ENCODE measurements around the gene ZNF569. TPM values are rescaled to one million over a fixed set of nuclear protein-coding genes. Genes with fewer than 3 reads are reported as not detected.

ZNF569 gene
- total and polyA plus RNA-seq, 2 of the 13 experiments (the other 11 are each of a cell fraction or from before 2014, with no cell fraction given) = 1.4 to 5.7 TPM

DNA sequence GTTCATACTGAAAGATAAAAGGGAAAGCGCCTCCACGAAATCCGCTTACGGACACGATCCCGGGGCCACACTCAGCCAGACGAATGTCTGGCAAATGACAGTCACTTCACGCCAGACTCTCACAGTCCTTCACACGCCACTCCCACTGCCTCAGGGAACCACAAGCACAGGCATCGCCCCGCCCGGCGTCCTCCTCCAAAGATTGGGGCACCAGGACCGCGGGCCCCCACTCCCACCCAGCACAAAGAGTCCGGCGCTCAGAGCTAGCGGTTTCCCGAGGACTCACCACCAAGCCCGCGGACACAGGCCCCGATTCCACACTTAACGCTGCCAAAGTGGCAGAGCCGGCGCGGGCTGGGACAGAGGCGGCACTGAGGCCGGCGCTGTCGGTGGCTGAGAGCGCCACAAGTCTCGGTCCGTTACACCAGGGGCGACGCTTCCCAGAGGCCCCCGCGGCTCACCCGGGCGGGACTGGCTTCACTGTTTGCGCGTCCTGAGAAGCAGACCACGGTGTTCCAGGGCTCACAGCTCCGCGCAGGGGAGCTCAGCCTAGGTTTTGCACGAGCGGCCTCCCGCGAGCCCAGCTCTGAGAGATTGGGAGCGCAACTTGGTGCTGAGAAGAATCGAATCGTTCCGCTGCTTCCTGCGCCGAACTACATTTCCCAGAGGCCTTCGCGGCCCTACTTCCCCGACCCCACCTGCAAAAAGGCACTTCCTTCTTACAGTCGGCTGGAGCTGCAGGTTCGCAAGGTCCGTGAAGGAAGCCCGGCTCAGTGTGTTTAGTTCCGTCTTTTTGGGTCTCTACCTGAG, at the start of gene ZNF569 (continued):
- TF ChIP-seq SRF (IDR thresholded peaks at IDR 0.05; ENCODE audit: low read depth, low read length) (peak; percentile 72; the same call in 1 of the 2 replicates), ZMYM2 (CRISPR knock-in tag; IDR thresholded peaks at IDR 0.05) (no peak), HOXA5 (CRISPR knock-in tag; IDR thresholded peaks at IDR 0.05) (0 out of 2 replicates have a peak, but pooled peaks have one; percentile 61), MZF1 (CRISPR knock-in tag; IDR thresholded peaks at IDR 0.05; ENCODE audit: borderline replicate concordance) (no peak), SP5 (CRISPR knock-in tag; IDR thresholded peaks at IDR 0.05; ENCODE audit: borderline replicate concordance, low read depth) (peak; percentile 35; the same call in 1 of the 2 replicates), ATF4 (CRISPR knock-in tag; IDR thresholded peaks at IDR 0.05) (peak in 1 of 2 experiments; percentile 39; a peak in 1 of 4 replicates), KMT2A (CRISPR knock-in tag; IDR thresholded peaks at IDR 0.05) (peak; percentile 87), MLLT10 (CRISPR knock-in tag; IDR thresholded peaks at IDR 0.05) (no peak), MIXL1 (CRISPR knock-in tag; IDR thresholded peaks at IDR 0.05) (no peak), YEATS2 (CRISPR knock-in tag; IDR thresholded peaks at IDR 0.05; ENCODE audit: borderline replicate concordance) (peak; percentile 80), ISX (CRISPR knock-in tag; conservative IDR thresholded peaks at IDR 0.05) (no peak), NR2F1 (CRISPR knock-in tag; IDR thresholded peaks at IDR 0.05) (peak; percentile 18 to 56; a peak in 2 of 4 replicates), TOPORS (CRISPR knock-in tag; IDR thresholded peaks at IDR 0.05) (peak; percentile 40; the same call in 1 of the 2 replicates), NFKBIZ (CRISPR knock-in tag; IDR thresholded peaks at IDR 0.05) (no peak), AGO2 (optimal IDR thresholded peaks at IDR 0.05; ENCODE audit: low read depth, low read length) (peak; percentile 65), KDM1A (CRISPR knock-in tag; IDR thresholded peaks at IDR 0.05) (no peak)
- TF ChIP-seq, protein P1, sequence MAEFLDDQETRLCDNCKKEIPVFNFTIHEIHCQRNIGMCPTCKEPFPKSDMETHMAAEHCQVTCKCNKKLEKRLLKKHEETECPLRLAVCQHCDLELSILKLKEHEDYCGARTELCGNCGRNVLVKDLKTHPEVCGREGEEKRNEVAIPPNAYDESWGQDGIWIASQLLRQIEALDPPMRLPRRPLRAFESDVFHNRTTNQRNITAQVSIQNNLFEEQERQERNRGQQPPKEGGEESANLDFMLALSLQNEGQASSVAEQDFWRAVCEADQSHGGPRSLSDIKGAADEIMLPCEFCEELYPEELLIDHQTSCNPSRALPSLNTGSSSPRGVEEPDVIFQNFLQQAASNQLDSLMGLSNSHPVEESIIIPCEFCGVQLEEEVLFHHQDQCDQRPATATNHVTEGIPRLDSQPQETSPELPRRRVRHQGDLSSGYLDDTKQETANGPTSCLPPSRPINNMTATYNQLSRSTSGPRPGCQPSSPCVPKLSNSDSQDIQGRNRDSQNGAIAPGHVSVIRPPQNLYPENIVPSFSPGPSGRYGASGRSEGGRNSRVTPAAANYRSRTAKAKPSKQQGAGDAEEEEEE (CRISPR knock-in tag; IDR thresholded peaks at IDR 0.05; ENCODE audit: borderline replicate concordance) = no peak
- TF ChIP-seq, protein P2, sequence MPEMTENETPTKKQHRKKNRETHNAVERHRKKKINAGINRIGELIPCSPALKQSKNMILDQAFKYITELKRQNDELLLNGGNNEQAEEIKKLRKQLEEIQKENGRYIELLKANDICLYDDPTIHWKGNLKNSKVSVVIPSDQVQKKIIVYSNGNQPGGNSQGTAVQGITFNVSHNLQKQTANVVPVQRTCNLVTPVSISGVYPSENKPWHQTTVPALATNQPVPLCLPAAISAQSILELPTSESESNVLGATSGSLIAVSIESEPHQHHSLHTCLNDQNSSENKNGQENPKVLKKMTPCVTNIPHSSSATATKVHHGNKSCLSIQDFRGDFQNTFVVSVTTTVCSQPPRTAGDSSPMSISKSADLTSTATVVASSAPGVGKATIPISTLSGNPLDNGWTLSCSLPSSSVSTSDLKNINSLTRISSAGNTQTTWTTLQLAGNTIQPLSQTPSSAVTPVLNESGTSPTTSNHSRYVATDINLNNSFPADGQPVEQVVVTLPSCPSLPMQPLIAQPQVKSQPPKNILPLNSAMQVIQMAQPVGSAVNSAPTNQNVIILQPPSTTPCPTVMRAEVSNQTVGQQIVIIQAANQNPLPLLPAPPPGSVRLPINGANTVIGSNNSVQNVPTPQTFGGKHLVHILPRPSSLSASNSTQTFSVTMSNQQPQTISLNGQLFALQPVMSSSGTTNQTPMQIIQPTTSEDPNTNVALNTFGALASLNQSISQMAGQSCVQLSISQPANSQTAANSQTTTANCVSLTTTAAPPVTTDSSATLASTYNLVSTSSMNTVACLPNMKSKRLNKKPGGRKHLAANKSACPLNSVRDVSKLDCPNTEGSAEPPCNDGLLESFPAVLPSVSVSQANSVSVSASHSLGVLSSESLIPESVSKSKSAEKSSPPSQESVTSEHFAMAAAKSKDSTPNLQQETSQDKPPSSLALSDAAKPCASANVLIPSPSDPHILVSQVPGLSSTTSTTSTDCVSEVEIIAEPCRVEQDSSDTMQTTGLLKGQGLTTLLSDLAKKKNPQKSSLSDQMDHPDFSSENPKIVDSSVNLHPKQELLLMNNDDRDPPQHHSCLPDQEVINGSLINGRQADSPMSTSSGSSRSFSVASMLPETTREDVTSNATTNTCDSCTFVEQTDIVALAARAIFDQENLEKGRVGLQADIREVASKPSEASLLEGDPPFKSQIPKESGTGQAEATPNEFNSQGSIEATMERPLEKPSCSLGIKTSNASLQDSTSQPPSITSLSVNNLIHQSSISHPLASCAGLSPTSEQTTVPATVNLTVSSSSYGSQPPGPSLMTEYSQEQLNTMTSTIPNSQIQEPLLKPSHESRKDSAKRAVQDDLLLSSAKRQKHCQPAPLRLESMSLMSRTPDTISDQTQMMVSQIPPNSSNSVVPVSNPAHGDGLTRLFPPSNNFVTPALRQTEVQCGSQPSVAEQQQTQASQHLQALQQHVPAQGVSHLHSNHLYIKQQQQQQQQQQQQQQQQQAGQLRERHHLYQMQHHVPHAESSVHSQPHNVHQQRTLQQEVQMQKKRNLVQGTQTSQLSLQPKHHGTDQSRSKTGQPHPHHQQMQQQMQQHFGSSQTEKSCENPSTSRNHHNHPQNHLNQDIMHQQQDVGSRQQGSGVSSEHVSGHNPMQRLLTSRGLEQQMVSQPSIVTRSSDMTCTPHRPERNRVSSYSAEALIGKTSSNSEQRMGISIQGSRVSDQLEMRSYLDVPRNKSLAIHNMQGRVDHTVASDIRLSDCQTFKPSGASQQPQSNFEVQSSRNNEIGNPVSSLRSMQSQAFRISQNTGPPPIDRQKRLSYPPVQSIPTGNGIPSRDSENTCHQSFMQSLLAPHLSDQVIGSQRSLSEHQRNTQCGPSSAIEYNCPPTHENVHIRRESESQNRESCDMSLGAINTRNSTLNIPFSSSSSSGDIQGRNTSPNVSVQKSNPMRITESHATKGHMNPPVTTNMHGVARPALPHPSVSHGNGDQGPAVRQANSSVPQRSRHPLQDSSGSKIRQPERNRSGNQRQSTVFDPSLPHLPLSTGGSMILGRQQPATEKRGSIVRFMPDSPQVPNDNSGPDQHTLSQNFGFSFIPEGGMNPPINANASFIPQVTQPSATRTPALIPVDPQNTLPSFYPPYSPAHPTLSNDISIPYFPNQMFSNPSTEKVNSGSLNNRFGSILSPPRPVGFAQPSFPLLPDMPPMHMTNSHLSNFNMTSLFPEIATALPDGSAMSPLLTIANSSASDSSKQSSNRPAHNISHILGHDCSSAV (CRISPR knock-in tag; IDR thresholded peaks at IDR 0.05; ENCODE audit: borderline replicate concordance) = no peak

Data from HepG2 (cell line).